GM18861 (cell line): ENCODE results near the gene LRRC14B.
"Not testable (repeated sequence)": the region's sequence is repeated elsewhere in the genome, so short reads cannot be mapped to it uniquely, and the experiment has no call there.

Experiments
- ATAC-seq: cut with Tn5 transposase; IDR thresholded peaks from one replicate; pipeline ENCODE4 v1.9.1; 2021; ENCODE audit not compliant: unreplicated experiment

The LRRC14B gene

GRCh38 chr5:159448-160172, 31.7 kb upstream of the LRRC14B start:
- no peak for ATAC-seq

- ATAC-seq = no peak
Measured at GRCh38 chr5:160173-160510, 31.2 kb upstream of the LRRC14B start.

- ATAC-seq = no peak
Measured at GRCh38 chr5:160921-161802, 30.1 kb upstream of the LRRC14B start.

GRCh38 chr5:161803-162110, 29.5 kb upstream of the LRRC14B start:
- ATAC-seq = no peak

GRCh38 chr5:162190-162564, 29.1 kb upstream of the LRRC14B start:
- ATAC-seq = no peak

- no peak for ATAC-seq
Measured at GRCh38 chr5:162565-163337, 28.5 kb upstream of the LRRC14B start.

GRCh38 chr5:163338-163620, 28.0 kb upstream of the LRRC14B start:
- ATAC-seq = no peak

- ATAC-seq = no peak
Measured at GRCh38 chr5:163841-164240, 27.5 kb upstream of the LRRC14B start.

GRCh38 chr5:164244-164643, 27.1 kb upstream of the LRRC14B start:
- ATAC-seq = no peak

- ATAC-seq = not testable (repeated sequence)
Measured at GRCh38 chr5:164783-165182, 26.5 kb upstream of the LRRC14B start.

- ATAC-seq = no peak
Measured at GRCh38 chr5:166441-167372, 24.6 kb upstream of the LRRC14B start.

- no peak for ATAC-seq
Measured at GRCh38 chr5:167511-167910, 23.8 kb upstream of the LRRC14B start.

- no peak for ATAC-seq
Measured at GRCh38 chr5:167982-168660, 23.2 kb upstream of the LRRC14B start.

- no peak for ATAC-seq
Measured at GRCh38 chr5:169071-169727, 22.1 kb upstream of the LRRC14B start.

- no peak for ATAC-seq
Measured at GRCh38 chr5:169728-170094, 21.6 kb upstream of the LRRC14B start.

- ATAC-seq = no peak
Measured at GRCh38 chr5:170971-171800, 20.1 kb upstream of the LRRC14B start.

- no peak for ATAC-seq
Measured at GRCh38 chr5:171801-172331, 19.4 kb upstream of the LRRC14B start.

- ATAC-seq = no peak
Measured at GRCh38 chr5:172421-172820, 18.9 kb upstream of the LRRC14B start.

- no peak for ATAC-seq
Measured at GRCh38 chr5:172841-173251, 18.4 kb upstream of the LRRC14B start.
